HEK293T (cell line): ENCODE measurements around the gene PTPRD.

ENCODE experiments used
- BHLHE40 ChIP-seq: fragments of 450-650 bp; IDR thresholded peaks from 2 replicates; pipeline ENCODE4 v1.6.1; 2016; ENCODE audit warnings: mild to moderate bottlenecking, moderate library complexity, borderline replicate concordance
- ELF4 ChIP-seq: fragments of 450-650 bp; IDR thresholded peaks from 2 replicates; pipeline ENCODE4 v1.6.1; 2017; ENCODE audit warnings: antibody characterized with exemption
- FOXA1 ChIP-seq: fragments of 450-650 bp; IDR thresholded peaks from 2 replicates; pipeline ENCODE4 v1.6.1; 2016; ENCODE audit warnings: mild to moderate bottlenecking
- FOXK2 ChIP-seq: fragments of 450-650 bp; IDR thresholded peaks from 2 replicates; pipeline ENCODE4 v1.6.1; 2016; ENCODE audit warnings: mild to moderate bottlenecking
- FOXM1 ChIP-seq: fragments of 450-650 bp; IDR thresholded peaks from 2 replicates; pipeline ENCODE4 v1.6.1; 2017; ENCODE audit warnings: mild to moderate bottlenecking, borderline replicate concordance
- LEF1 ChIP-seq: fragments of 450-650 bp; IDR thresholded peaks from 2 replicates; pipeline ENCODE4 v1.6.1; 2017; ENCODE audit warnings: mild to moderate bottlenecking, borderline replicate concordance
- NFRKB ChIP-seq: fragments of 450-650 bp; IDR thresholded peaks from 2 replicates; pipeline ENCODE4 v1.6.1; 2016; ENCODE audit warnings: mild to moderate bottlenecking, moderate library complexity
- SP1 ChIP-seq: fragments of 450-650 bp; IDR thresholded peaks from 2 replicates; pipeline ENCODE4 v1.6.1; 2017
- SUZ12 ChIP-seq: fragments of 450-650 bp; IDR thresholded peaks from 2 replicates; pipeline ENCODE4 v1.6.1; 2016; ENCODE audit warnings: mild to moderate bottlenecking
- ZNF384 ChIP-seq: fragments of 450-650 bp; IDR thresholded peaks from 2 replicates; pipeline ENCODE4 v1.6.1; 2016
- TF ChIP-seq, protein P1 (sequence below): fragments of 450-650 bp; IDR thresholded peaks from 2 replicates; pipeline ENCODE4 v1.6.1; 2016

DNA sequence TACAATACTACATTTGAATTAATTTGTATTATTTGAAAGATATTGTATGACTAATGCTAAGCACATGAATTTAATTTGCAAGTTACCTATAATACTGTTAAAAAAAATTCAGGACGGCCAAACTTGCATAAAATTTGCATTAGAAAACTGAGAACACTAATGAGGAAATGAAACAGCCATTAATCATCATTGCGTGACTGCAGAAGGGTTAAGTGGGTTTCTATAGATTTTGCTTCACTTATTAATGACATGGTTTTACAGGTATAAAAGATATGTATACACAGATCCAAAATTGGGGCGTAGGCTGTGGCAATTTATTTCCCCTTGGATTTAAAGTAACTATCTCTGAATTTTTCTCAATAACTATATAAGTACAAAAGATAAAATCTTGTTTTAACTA, 882.6 kb downstream of the PTPRD start:
- TF ChIP-seq LEF1: no peak
- TF ChIP-seq ZNF384: no peak
- no peak for TF ChIP-seq SUZ12
- no peak for TF ChIP-seq FOXM1
- TF ChIP-seq FOXA1: no peak
- TF ChIP-seq FOXK2: no peak
- TF ChIP-seq NFRKB: no peak
- TF ChIP-seq BHLHE40: no peak
- TF ChIP-seq SP1: no peak
- no peak for TF ChIP-seq ELF4
- TF ChIP-seq, protein P1, sequence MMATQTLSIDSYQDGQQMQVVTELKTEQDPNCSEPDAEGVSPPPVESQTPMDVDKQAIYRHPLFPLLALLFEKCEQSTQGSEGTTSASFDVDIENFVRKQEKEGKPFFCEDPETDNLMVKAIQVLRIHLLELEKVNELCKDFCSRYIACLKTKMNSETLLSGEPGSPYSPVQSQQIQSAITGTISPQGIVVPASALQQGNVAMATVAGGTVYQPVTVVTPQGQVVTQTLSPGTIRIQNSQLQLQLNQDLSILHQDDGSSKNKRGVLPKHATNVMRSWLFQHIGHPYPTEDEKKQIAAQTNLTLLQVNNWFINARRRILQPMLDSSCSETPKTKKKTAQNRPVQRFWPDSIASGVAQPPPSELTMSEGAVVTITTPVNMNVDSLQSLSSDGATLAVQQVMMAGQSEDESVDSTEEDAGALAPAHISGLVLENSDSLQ: no peak
